Lower leg skin (tissue), 4 donors: ENCODE measurements around the gene PMM2. TPM values are rescaled to one million over a fixed set of nuclear protein-coding genes. Genes with fewer than 3 reads are reported as not detected.
A peak's percentile ranks its signal among the peaks of the same experiment; 100 is the strongest.

ENCODE experiments used
- DNase-seq, 2 donors: peaks; one replicate each; pipeline ENCODE4 v3.0.0-alpha.2; 2019; ENCODE audit warnings: low spot score in 2 of 2
- H3K4me3 ChIP-seq: fragments of 200-600 bp; sonication (generic); 2 replicates; pipeline ENCODE4 v1.5.1; 2017; ENCODE audit warnings: mild to moderate bottlenecking, low read depth; ENCODE audit not compliant: poor library complexity, severe bottlenecking
- POLR2A ChIP-seq, 2 donors: fragments of 450-650 bp; IDR thresholded peaks; one replicate each; pipeline ENCODE4 v1.6.1; 2016 to 2017; ENCODE audit warnings: antibody characterized with exemption in 2 of 2, mild to moderate bottlenecking in 1 of 2, moderate library complexity in 1 of 2
- WGBS, 2 donors: methylation state at CpG; one replicate each; pipeline ENCODE4 v1.1.5; 2018; 5-methylcytosine and 5-hydroxymethylcytosine counted together
- intact Hi-C: fragments of 100-400 bp; cut with DNase I; formaldehyde crosslinking; loops from one replicate; pipeline ENCODE4 v1.15.0; 2023; ENCODE audit warnings: low total_unique reads
- total RNA-seq, 4 donors: library from RNA; depleted of rRNA; stranded (reverse); fragments of >200 nt; gene quantifications; one replicate each; pipeline ENCODE4 v1.1.0, GENCODE V29; 2016
- TF ChIP-seq, protein P1 (sequence below), 3 donors: fragments of 450-650 bp; IDR thresholded peaks; one replicate each; pipeline ENCODE4 v1.5.1; 2016; ENCODE audit warnings: antibody characterized with exemption in 3 of 3, mild to moderate bottlenecking in 3 of 3, moderate library complexity in 2 of 3

PMM2 gene
- total RNA-seq, 4 donors from 2014 or later = 20.5 to 41.8 (median 26.8) TPM

GRCh38 chr16:8886593-8887430 lies 89.2 kb downstream of the PMM2 start:
- intact Hi-C loops = loop anchor here (10.0 kb wide), 1 partner anchor 312 kb away; no protein-coding TSS in a partner anchor
- no peak for DNase-seq
- TF ChIP-seq, protein P1, sequence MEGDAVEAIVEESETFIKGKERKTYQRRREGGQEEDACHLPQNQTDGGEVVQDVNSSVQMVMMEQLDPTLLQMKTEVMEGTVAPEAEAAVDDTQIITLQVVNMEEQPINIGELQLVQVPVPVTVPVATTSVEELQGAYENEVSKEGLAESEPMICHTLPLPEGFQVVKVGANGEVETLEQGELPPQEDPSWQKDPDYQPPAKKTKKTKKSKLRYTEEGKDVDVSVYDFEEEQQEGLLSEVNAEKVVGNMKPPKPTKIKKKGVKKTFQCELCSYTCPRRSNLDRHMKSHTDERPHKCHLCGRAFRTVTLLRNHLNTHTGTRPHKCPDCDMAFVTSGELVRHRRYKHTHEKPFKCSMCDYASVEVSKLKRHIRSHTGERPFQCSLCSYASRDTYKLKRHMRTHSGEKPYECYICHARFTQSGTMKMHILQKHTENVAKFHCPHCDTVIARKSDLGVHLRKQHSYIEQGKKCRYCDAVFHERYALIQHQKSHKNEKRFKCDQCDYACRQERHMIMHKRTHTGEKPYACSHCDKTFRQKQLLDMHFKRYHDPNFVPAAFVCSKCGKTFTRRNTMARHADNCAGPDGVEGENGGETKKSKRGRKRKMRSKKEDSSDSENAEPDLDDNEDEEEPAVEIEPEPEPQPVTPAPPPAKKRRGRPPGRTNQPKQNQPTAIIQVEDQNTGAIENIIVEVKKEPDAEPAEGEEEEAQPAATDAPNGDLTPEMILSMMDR (IDR thresholded peaks at IDR 0.05) = no peak
- no peak for TF ChIP-seq POLR2A (IDR thresholded peaks at IDR 0.05)
- no peak overlapping the region for H3K4me3 ChIP-seq
- 65% methylated on average over 19 of the region's 19 CpGs for WGBS, 2 donors

GRCh38 chr16:8887431-8887765 lies 89.8 kb downstream of the PMM2 start:
- no peak overlapping the region for H3K4me3 ChIP-seq
- WGBS, 2 donors = 75 to 77% methylated on average over 5 to 6 of the region's 6 CpGs
- DNase-seq = no peak
- intact Hi-C loops = loop anchor here (10.0 kb wide), 1 partner anchor 313 kb away; no protein-coding TSS in a partner anchor
- TF ChIP-seq POLR2A (IDR thresholded peaks at IDR 0.05) = no peak
- TF ChIP-seq, protein P1 (IDR thresholded peaks at IDR 0.05) = peak in 1 of 3 donors; percentile 23

DNA sequence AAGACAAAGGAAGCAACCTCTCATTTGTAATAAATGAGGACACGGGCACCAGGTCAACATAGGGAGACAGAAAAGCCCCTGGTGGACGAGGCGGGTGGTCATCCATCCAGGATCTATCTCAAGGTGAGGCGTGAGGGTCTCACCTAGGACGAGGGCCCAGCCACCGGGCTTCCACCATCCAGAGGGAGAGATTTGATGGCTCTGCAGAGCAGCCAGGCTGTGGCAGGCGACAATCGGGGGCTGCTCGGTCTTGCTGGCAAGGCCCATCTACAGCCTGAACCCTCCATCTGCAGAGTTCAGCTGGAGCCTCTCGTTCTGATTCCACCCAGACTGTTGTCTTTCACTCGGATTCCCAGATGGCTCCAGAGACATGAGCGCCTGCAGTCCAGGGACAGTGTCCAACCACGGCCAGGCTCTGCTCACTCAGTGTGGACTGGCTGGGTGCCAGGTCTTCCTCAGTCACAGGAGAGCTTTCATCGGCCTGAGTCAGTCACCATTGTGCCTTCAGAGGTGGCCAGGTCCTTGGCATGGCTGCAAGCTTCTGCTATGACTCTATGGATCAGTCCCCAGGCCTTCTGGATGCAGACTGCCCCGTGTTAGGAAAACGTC lies 90.4 kb downstream of the PMM2 start:
- 70 to 85% methylated on average over 12 to 16 of the region's 16 CpGs for WGBS, 2 donors
- TF ChIP-seq, protein P1 (IDR thresholded peaks at IDR 0.05) = no peak
- no peak for TF ChIP-seq POLR2A (IDR thresholded peaks at IDR 0.05)
- DNase-seq = no peak
- no peak overlapping the region for H3K4me3 ChIP-seq
- intact Hi-C loops = loop anchor here (10.0 kb wide), 1 partner anchor 313 kb away; no protein-coding TSS in a partner anchor

- H3K4me3 ChIP-seq = no peak overlapping the region
- intact Hi-C loops = loop anchor here (10.0 kb wide), 1 partner anchor 314 kb away; no protein-coding TSS in a partner anchor
- 73 to 75% methylated on average over 21 to 22 of the region's 23 CpGs for WGBS, 2 donors
- TF ChIP-seq, protein P1 (IDR thresholded peaks at IDR 0.05) = no peak
- TF ChIP-seq POLR2A (IDR thresholded peaks at IDR 0.05) = no peak
- no peak for DNase-seq
These were observed 91.6 kb downstream of the PMM2 start for GRCh38 chr16:8888951-8889892.

GRCh38 chr16:8889893-8890548 lies 92.4 kb downstream of the PMM2 start:
- intact Hi-C loops = loop anchor here (10.0 kb wide), 1 partner anchor 315 kb away; no protein-coding TSS in a partner anchor
- H3K4me3 ChIP-seq = no peak overlapping the region
- DNase-seq = no peak
- WGBS, 2 donors = 72 to 77% methylated on average over 14 of the region's 14 CpGs
- TF ChIP-seq, protein P1 (IDR thresholded peaks at IDR 0.05) = no peak
- TF ChIP-seq POLR2A (IDR thresholded peaks at IDR 0.05) = no peak
